ENCODE measurements around the gene KCNC1.

DNA sequence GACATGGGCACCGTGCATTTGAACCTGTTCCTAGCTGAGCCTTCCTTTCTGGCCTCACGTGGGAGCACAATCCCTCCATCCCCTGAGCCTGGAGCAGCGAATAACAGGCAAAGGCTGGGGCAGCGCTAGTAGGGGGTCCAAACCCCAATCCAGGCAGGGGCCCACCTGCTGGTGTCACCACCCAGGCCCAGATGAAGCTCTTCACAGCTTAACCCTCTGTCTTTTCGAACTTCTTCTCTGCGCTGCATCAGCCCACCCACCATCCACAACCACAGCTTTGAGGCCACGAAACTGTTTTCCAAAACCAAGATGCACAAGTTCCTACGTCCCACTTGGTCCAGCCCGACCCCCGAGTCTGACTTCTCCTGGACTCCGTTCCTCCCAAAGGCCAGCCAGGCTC, 11.5 kb downstream of the KCNC1 start:
- TF ChIP-seq, protein P1, sequence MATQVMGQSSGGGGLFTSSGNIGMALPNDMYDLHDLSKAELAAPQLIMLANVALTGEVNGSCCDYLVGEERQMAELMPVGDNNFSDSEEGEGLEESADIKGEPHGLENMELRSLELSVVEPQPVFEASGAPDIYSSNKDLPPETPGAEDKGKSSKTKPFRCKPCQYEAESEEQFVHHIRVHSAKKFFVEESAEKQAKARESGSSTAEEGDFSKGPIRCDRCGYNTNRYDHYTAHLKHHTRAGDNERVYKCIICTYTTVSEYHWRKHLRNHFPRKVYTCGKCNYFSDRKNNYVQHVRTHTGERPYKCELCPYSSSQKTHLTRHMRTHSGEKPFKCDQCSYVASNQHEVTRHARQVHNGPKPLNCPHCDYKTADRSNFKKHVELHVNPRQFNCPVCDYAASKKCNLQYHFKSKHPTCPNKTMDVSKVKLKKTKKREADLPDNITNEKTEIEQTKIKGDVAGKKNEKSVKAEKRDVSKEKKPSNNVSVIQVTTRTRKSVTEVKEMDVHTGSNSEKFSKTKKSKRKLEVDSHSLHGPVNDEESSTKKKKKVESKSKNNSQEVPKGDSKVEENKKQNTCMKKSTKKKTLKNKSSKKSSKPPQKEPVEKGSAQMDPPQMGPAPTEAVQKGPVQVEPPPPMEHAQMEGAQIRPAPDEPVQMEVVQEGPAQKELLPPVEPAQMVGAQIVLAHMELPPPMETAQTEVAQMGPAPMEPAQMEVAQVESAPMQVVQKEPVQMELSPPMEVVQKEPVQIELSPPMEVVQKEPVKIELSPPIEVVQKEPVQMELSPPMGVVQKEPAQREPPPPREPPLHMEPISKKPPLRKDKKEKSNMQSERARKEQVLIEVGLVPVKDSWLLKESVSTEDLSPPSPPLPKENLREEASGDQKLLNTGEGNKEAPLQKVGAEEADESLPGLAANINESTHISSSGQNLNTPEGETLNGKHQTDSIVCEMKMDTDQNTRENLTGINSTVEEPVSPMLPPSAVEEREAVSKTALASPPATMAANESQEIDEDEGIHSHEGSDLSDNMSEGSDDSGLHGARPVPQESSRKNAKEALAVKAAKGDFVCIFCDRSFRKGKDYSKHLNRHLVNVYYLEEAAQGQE (IDR thresholded peaks at IDR 0.05; ENCODE audit: borderline replicate concordance) = no peak
- no peak for TF ChIP-seq EZH2 (IDR thresholded peaks at IDR 0.05; ENCODE audit: borderline replicate concordance, insufficient read depth, low read length, poor library complexity, severe bottlenecking)
